Mucosa of descending colon (tissue), 3 donors: ENCODE measurements around the gene ZNF680. TPM values are rescaled to one million over a fixed set of nuclear protein-coding genes. Genes with fewer than 3 reads are reported as not detected.

Experiments
- ATAC-seq: fragments of 200-7000 bp; cut with Tn5 transposase; one replicate; pipeline ENCODE4 v1.9.1; 2020; ENCODE audit warnings: mild to moderate bottlenecking, moderate library complexity
- DNase-seq, 3 donors: peaks; one replicate each; pipeline ENCODE4 v3.0.0-alpha.2; 2020
- H3K36me3 ChIP-seq: fragments of 200-600 bp; one replicate; pipeline ENCODE4 v1.8.0; 2021; ENCODE audit warnings: low read depth, mild to moderate bottlenecking
- H3K4me1 ChIP-seq: fragments of 200-600 bp; one replicate; pipeline ENCODE4 v1.8.0; 2021; ENCODE audit warnings: low read depth, mild to moderate bottlenecking
- H3K4me3 ChIP-seq: fragments of 200-600 bp; one replicate; pipeline ENCODE4 v1.8.0; 2021; ENCODE audit warnings: mild to moderate bottlenecking
- H3K9me3 ChIP-seq: fragments of 200-600 bp; one replicate; pipeline ENCODE4 v1.8.0; 2021; ENCODE audit warnings: mild to moderate bottlenecking
- intact Hi-C, 2 donors: fragments of 100-400 bp; cut with DNase I in 1 of 2; cut with micrococcal nuclease in 1 of 2; formaldehyde crosslinking; loops; one replicate each; pipeline versions ENCODE4 v1.11.0 to v1.11.1; 2022; cut with DNase I, micrococcal nuclease
- total RNA-seq, 3 donors: library from RNA; stranded (reverse); fragmentation: NEBNext Ultra II Directional in 2 of 3; extraction: Animal tissue kit (Norgen Biotek cat#: 25700) in 2 of 3; gene quantifications; one replicate each; pipeline versions ENCODE4 v1.2.1 to v1.2.4, GENCODE V29; 2021 to 2023
- TF ChIP-seq, protein P1 (sequence below): fragments of 200-600 bp; IDR thresholded peaks from one replicate; pipeline ENCODE4 v1.8.0; 2022; ENCODE audit warnings: antibody characterized with exemption, mild to moderate bottlenecking
- donor health status: DM: no; HTN: no; CAD: no; lungs with moderate emphysema.
- donor health status: DM: no; HTN: no; CAD: no.
- donor health status: DM: no; HTN: yes; CAD: no.

The ZNF680 gene
- total RNA-seq, 3 donors from 2014 or later, result 8.7 to 11.9 (median 9.9) TPM

DNA sequence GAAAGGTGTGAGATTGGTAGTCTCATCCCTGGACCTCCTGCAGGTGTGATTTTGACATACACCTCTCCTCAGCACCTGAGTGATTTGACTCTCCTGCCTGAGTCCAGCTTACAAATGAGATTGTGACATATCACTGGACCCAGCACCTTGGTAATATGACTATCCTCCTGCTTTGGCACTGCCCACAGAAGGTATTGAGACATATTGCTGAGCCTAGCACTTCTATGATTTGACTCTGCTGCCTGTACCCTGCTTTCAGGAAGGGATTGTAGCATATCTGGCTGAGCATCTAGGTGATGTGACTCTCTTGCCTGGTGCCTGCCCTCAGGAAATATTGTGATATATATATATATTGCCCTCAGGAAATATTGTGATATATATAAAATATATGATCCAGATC, 43.5 kb upstream of the ZNF680 start:
- Histone ChIP-seq H3K4me3 (no peak overlapping the region), H3K9me3 (peaks cover 12% of the 10 kb centered on the region), H3K36me3 (no peaks in the 10 kb centered on the region), H3K4me1 (no peaks in the 10 kb centered on the region)
- TF ChIP-seq, protein P1, sequence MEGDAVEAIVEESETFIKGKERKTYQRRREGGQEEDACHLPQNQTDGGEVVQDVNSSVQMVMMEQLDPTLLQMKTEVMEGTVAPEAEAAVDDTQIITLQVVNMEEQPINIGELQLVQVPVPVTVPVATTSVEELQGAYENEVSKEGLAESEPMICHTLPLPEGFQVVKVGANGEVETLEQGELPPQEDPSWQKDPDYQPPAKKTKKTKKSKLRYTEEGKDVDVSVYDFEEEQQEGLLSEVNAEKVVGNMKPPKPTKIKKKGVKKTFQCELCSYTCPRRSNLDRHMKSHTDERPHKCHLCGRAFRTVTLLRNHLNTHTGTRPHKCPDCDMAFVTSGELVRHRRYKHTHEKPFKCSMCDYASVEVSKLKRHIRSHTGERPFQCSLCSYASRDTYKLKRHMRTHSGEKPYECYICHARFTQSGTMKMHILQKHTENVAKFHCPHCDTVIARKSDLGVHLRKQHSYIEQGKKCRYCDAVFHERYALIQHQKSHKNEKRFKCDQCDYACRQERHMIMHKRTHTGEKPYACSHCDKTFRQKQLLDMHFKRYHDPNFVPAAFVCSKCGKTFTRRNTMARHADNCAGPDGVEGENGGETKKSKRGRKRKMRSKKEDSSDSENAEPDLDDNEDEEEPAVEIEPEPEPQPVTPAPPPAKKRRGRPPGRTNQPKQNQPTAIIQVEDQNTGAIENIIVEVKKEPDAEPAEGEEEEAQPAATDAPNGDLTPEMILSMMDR, result no peak
- intact Hi-C loops, result no loop called here
- DNase-seq (no peak), ATAC-seq (no peak)

DNA sequence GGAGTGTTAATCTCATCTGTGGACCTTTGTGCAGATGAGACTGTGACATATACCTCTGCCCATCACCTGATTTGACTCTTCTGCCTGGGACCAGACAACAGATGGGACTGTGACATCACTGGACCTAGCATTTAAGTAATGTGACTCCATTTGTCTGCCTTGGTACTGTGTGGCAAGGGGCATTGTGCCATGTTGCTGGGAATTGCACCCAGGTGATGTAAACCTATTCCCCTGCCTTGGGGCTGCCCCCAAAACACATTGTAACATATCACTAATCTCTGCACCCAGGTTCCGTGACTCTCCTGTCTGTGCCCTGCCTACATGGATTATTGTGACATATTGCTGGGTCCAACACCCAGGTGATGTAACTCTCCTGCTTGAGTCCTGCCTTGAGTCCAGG, 40.4 kb upstream of the ZNF680 start:
- Histone ChIP-seq H3K9me3 (peaks cover 14% of the 10 kb centered on the region), H3K36me3 (no peaks in the 10 kb centered on the region), H3K4me3 (no peak overlapping the region), H3K4me1 (no peaks in the 10 kb centered on the region)
- intact Hi-C loops, result no loop called here
- TF ChIP-seq, protein P1, result no peak
- no peak for ATAC-seq
- no peak for DNase-seq

DNA sequence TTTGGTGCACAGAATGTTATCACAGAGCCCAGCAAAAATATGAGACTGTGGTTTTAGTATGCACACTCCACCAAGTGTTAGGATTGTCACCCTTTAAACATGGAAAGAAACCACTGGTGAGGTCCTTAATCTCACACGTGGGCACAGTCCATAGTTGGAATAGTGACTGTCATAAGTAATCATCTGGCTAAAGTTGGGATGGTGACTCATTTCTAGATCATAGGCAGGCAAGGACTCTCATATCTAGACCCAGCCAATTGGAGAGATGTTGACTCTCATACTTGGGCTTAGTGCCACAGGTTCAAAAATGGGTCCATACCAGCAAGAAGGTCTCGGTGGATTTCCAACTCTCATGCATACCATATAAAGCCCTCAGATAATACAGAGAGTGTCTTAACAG, 39.6 kb upstream of the ZNF680 start:
- H3K4me3 ChIP-seq, result no peak overlapping the region
- intact Hi-C loops, result no loop called here
- DNase-seq (no peak), ATAC-seq (no peak)
- no peaks in the 10 kb centered on the region for H3K4me1 ChIP-seq
- TF ChIP-seq, protein P1, result no peak
- H3K9me3 ChIP-seq, result peaks cover 18% of the 10 kb centered on the region
- no peaks in the 10 kb centered on the region for H3K36me3 ChIP-seq

DNA sequence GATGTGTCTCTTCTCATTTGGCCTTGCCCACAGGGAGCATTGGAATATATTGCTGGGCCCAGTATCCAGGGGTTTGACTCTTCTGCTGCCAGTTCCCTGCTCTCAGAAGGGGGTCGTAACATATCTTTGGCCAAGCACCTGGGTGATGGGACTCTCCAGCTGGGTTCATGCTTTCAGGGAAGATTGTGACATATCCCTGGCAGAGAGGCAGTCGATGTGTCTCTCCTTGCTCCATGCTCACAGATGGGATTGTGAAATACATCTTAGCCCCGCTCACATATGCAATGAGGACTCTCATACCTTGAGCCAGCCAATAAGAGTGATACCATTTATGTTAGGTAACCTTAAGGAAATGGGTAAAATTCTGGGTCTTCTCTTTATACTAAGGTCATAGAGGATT, 39.2 kb upstream of the ZNF680 start:
- intact Hi-C loops, result no loop called here
- Histone ChIP-seq H3K4me1 (no peaks in the 10 kb centered on the region), H3K4me3 (no peak overlapping the region), H3K9me3 (peaks cover 18% of the 10 kb centered on the region), H3K36me3 (no peaks in the 10 kb centered on the region)
- DNase-seq (no peak), ATAC-seq (no peak)
- TF ChIP-seq, protein P1, result no peak

DNA sequence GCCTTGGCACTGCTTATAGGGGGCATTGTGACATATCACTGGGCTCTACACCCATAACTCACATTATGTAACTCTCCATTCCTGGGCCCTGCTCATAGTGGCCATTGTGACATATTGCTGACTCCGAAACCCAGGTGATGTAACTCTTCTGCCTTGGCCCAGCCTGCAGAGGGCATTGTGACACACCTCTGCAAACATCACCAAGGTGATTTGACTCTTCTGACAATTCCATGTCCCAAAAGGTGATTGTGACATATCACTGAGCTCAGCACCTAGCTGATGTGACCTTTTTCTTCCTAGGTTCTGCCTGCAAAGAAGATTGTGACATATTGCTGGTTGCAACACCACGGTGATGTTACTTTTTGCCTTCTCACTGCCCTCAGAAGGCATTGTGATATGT, 36.5 kb upstream of the ZNF680 start:
- intact Hi-C loops, result no loop called here
- ATAC-seq (no peak), DNase-seq (no peak)
- H3K36me3 ChIP-seq, result no peaks in the 10 kb centered on the region
- H3K9me3 ChIP-seq, result peaks cover 30% of the 10 kb centered on the region
- TF ChIP-seq, protein P1, result no peak
- H3K4me1 ChIP-seq, result no peaks in the 10 kb centered on the region
- no peak overlapping the region for H3K4me3 ChIP-seq

DNA sequence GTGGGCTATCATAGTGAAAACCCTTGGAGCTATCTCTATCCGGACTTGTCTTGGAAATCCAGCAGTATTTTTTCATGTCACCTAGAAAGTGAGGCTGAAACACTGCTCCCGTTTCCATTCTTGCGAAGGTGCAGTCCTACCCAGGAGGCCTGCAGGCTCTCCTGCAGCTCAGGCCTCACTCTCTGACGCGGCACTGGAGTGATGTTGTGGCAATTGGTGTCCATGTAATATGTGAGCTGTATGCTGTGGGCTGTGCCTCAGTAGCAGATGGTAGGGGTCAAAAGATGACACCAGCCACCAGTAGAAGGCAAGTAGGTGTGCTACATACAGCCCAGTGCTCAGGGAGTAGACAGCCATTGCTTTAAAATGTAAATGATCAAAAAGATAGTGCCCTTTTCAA, 28.1 kb upstream of the ZNF680 start:
- DNase-seq (no peak), ATAC-seq (no peak)
- Histone ChIP-seq H3K4me3 (no peak overlapping the region), H3K9me3 (peaks cover 16% of the 10 kb centered on the region), H3K36me3 (no peaks in the 10 kb centered on the region), H3K4me1 (no peaks in the 10 kb centered on the region)
- intact Hi-C loops, result no loop called here
- TF ChIP-seq, protein P1, result no peak
